ENCODE data around the gene NR4A1. TPM values are rescaled to one million over a fixed set of nuclear protein-coding genes. Genes with fewer than 3 reads are reported as not detected.

Gene NR4A1
- total RNA-seq, 1 experiment from 2014 or later = 25.8 TPM

- Mint-ChIP-seq H3K27ac (no peak overlapping the region), H3K36me3 (ENCODE audit: insufficient read depth in 1 of 3, low read depth in 3 of 3) (peaks cover 0 to 18% (median 10%) of the 10 kb centered on the region in 3 experiments; a peak in 4 of 7 replicates), H3K4me1 (peaks cover 0 to 4% of the 10 kb centered on the region in 2 experiments; a peak in 1 of 4 replicates), H3K4me3 (no peak overlapping the region), H3K27me3 (ENCODE audit: low read depth) (peaks cover 32% of the 10 kb centered on the region), H3K9me3 (no peaks in the 10 kb centered on the region)
- Histone ChIP-seq H3K4me1 (ENCODE audit: insufficient read depth, low read length) (no peaks in the 10 kb centered on the region), H3K27ac (ENCODE audit: insufficient read length, low read depth, low read length) (no peak overlapping the region), H3K23ac (ENCODE audit: insufficient read length, low read depth, low read length) (no peak overlapping the region), H3K9me3 (ENCODE audit: control insufficient read depth, low read depth, low read length) (no peaks in the 10 kb centered on the region), H3T11ph (ENCODE audit: low read length) (no peak overlapping the region), H3K79me1 (ENCODE audit: insufficient read depth, low read depth, low read length, poor library complexity, severe bottlenecking) (no peaks in the 10 kb centered on the region), H2BK12ac (ENCODE audit: insufficient read length, low read depth, low read length) (no peak overlapping the region), H4K91ac (ENCODE audit: insufficient read length, low read depth, low read length) (no peak overlapping the region), H2BK20ac (ENCODE audit: low read depth, low read length, poor library complexity, severe bottlenecking) (no peak overlapping the region), H2BK120ac (ENCODE audit: low read depth, low read length, poor library complexity, severe bottlenecking) (no peak overlapping the region), H2AK5ac (ENCODE audit: insufficient read length, low read length) (no peak overlapping the region), H3K18ac (ENCODE audit: insufficient read length, low read depth, low read length) (peak overlapping the region; percentile 24), H3K14ac (ENCODE audit: insufficient read depth, low read length) (no peak overlapping the region), H3K23me2 (ENCODE audit: insufficient read length, low read depth, low read length, poor library complexity, severe bottlenecking) (no peaks in the 10 kb centered on the region), H3K4ac (ENCODE audit: low read depth, low read length) (no peak overlapping the region), H4K5ac (ENCODE audit: insufficient read length, low read depth, low read length) (no peak overlapping the region), H2BK15ac (ENCODE audit: low read depth, low read length) (no peak overlapping the region), H2AFZ (ENCODE audit: low read length) (no peak overlapping the region), H3K79me2 (ENCODE audit: insufficient read depth, low read length) (no peaks in the 10 kb centered on the region), H3K27me3 (ENCODE audit: insufficient read depth, low read length) (no peaks in the 10 kb centered on the region), H3K56ac (ENCODE audit: insufficient read length, low read depth, low read length) (no peak overlapping the region), H2BK5ac (ENCODE audit: insufficient read length, low read length) (no peak overlapping the region), H3K9ac (ENCODE audit: extremely low read depth, insufficient read length, low read length) (no peak overlapping the region), H4K20me1 (ENCODE audit: control insufficient read depth, insufficient read depth, insufficient read length) (no peaks in the 10 kb centered on the region), H4K8ac (replicated peaks; ENCODE audit: insufficient read length, low read depth, low read length) (no peak overlapping the region), H3K4me2 (ENCODE audit: insufficient read depth, insufficient read length, low read length) (no peak overlapping the region)
- no peak for TF ChIP-seq CTCF (conservative IDR thresholded peaks at IDR 0.05)
- DNase-seq = no peak
- WGBS (ENCODE audit: extremely low coverage, insufficient read length, low lambda C conversion rate) = no CpG with 5 or more reads among the region's 6 CpGs
Observed at GRCh38 chr12:52062167-52063081, 11.2 kb downstream of the NR4A1 start.

Data from H9 (cell line).